Fibroblast of the aortic adventitia (primary cell): ENCODE results near the gene SHANK2. TPM values are rescaled to one million over a fixed set of nuclear protein-coding genes. Genes with fewer than 3 reads are reported as not detected.

Experiments used
- DNase-seq: peaks from one replicate; pipeline ENCODE4 v3.0.0-alpha.2; 2010; ENCODE audit warnings: low read depth
- H3K4me3 ChIP-seq: 2 replicates; pipeline ENCODE4 v1.5.1; 2011; ENCODE audit warnings: low read depth, mild to moderate bottlenecking, control low read depth, low read length, moderate library complexity
- total RNA-seq: library from RNA; depleted of rRNA; stranded (reverse); fragments of >200 nt; gene quantifications from 2 replicates; pipeline ENCODE4 v1.2.3, GENCODE V29; 2012; ENCODE audit warnings: low replicate concordance
- TF ChIP-seq, protein P1 (sequence below): IDR thresholded peaks from 2 replicates; pipeline ENCODE4 v1.5.1; 2011; ENCODE audit warnings: mild to moderate bottlenecking, low read length, control low read depth, inconsistent platforms; ENCODE audit not compliant: insufficient read depth

SHANK2 gene
- total RNA-seq, 1 donor = 4.9 TPM

GRCh38 chr11:71202598-71202944, 49.8 kb downstream of the SHANK2 start:
- no peak overlapping the region for H3K4me3 ChIP-seq
- DNase-seq = no peak
- TF ChIP-seq, protein P1, sequence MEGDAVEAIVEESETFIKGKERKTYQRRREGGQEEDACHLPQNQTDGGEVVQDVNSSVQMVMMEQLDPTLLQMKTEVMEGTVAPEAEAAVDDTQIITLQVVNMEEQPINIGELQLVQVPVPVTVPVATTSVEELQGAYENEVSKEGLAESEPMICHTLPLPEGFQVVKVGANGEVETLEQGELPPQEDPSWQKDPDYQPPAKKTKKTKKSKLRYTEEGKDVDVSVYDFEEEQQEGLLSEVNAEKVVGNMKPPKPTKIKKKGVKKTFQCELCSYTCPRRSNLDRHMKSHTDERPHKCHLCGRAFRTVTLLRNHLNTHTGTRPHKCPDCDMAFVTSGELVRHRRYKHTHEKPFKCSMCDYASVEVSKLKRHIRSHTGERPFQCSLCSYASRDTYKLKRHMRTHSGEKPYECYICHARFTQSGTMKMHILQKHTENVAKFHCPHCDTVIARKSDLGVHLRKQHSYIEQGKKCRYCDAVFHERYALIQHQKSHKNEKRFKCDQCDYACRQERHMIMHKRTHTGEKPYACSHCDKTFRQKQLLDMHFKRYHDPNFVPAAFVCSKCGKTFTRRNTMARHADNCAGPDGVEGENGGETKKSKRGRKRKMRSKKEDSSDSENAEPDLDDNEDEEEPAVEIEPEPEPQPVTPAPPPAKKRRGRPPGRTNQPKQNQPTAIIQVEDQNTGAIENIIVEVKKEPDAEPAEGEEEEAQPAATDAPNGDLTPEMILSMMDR = no peak

Other genes starting within 250 kb of the SHANK2 start
- 10.2 and 16.7 TPM in 2 replicates for gene DHCR7, start 195.8 kb upstream of the SHANK2 start, total RNA-seq
- gene NADSYN1, start 200.6 kb upstream of the SHANK2 start, total RNA-seq = 50.9 and 71.5 TPM in 2 replicates